NCI-H2029 (cell line): ENCODE measurements around the gene LPP.

Source experiments
- DNase-seq: peaks from one replicate; lab custom pipeline; 2025; lab: John Stamatoyannopoulos, UW

Gene LPP

GRCh38 chr3:188832961-188833721 lies 679.2 kb downstream of the LPP start:
- no peak for DNase-seq

GRCh38 chr3:188834349-188834748 lies 680.4 kb downstream of the LPP start:
- no peak for DNase-seq

GRCh38 chr3:188839187-188839695 lies 685.3 kb downstream of the LPP start:
- no peak for DNase-seq

GRCh38 chr3:188840290-188840689 lies 686.3 kb downstream of the LPP start:
- no peak for DNase-seq

DNA sequence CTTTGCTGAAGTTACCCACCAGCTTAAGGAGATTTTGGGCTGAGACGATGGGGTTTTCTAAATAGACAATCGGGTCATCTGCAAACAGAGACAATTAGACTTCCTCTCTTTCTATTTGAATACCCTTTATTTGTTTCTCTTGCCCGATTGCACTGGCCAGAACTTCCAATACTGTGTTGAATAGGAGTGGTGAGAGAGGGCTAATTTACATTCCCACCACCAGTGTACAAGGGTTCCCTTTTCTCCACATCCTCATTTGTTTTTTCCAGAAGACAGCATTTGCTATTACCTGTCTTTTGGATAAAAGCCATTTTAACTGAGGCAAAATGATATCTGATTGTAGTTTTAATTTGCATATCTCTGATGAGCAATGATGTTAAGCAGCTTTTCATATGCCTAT lies 687.9 kb downstream of the LPP start:
- DNase-seq: no peak

DNA sequence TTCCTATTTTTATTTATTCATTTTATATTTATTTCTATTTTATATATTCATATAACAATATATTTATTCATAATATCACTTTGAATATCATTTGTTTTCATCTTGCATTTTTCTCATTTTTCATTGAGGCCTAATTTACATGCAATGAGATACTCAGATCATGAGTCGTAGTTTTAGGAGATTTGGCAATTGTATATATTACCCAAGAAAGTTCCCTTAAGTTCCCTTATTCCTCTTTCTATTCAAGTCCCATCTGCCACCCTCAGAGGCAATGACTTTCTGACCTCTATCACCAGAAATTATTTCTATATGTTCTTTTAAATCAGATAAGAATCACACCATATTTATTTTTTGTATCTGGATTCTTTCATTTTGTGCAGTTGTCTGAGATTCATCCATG lies 688.7 kb downstream of the LPP start:
- DNase-seq: no peak

DNA sequence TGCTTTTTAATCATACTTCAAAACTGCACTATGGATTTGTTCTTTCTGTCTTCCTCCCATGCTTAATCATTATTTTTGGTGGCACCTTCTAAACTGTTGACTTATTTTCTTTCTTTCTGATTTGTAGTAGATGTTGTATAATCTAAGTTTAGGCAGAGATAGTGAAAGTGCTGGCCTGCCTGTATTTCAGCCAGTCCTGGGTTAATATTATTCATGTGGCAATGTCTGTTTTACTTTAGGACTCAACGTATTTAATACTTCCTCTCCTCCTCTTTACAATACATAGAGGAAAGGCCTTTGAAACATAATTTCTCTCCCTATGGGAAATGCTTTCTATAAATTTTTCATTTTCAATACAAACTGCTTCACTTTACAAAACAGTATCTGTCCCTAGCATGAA lies 690.1 kb downstream of the LPP start:
- no peak for DNase-seq

- DNase-seq: no peak
Observed at GRCh38 chr3:188845514-188845913, 691.6 kb downstream of the LPP start.

- DNase-seq: no peak
Observed at GRCh38 chr3:188848947-188849346, 695.0 kb downstream of the LPP start.

DNA sequence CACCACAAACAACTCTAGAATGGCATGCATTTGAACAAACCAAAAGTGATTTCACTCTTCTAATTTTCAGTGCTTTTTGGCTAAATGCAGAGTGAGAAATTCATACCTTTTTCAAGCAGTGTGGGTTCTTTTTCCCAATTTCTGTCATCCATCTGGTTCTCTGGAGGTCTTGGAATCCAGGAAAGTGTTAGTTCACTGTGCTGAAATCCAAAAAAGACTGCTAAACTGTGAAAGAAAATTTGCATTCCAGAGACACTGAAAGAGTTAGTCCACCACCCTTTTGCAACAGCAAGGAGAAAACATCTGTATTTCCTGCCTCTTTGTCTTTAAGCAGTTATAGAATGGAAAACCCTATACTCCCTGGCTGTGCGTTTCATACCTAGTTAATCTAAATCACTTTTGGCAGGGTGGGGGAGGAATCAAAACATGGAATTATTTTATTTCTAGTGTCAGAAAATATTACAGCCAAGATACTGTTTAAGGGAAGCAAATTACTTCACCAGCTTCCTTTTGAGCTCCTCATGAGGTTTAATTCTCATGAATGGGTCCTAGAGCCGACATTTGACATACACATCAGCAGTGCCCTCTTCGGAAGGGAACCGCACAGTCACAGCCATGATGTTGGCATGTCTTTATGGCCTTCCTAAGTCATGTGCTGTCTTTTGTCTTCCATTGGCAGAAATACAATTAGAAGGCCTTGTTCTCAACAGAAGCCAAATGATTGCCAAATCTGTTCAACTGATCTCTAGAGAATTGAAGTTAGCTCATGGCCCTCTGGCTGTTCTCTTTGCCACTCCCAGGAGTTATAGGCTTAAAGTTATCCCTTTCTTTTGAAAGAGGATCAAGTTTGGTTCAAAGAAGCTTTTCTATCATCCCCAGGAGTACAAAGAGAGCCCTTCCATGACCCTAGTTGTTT lies 700.2 kb downstream of the LPP start:
- DNase-seq: no peak

DNA sequence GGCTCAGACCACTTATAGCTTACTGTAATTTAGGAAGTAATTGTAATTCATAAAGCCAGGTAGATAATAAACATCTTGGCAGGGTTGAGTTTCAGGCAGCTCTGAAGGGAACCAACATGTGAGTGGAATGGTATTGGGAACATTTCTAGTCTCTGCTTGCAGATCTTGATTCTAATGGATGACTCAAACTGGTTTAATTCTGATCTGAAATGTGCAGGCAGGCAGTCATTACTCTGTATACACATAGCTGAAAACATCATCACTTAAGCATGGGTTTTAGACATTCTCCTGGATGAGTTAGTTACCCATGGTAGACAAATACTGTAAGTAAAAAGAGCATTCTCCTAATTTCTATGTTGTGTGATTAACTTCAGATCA lies 700.8 kb downstream of the LPP start:
- DNase-seq: no peak

GRCh38 chr3:188855675-188856074 lies 701.7 kb downstream of the LPP start:
- no peak for DNase-seq

GRCh38 chr3:188860147-188860546 lies 706.2 kb downstream of the LPP start:
- no peak for DNase-seq

DNA sequence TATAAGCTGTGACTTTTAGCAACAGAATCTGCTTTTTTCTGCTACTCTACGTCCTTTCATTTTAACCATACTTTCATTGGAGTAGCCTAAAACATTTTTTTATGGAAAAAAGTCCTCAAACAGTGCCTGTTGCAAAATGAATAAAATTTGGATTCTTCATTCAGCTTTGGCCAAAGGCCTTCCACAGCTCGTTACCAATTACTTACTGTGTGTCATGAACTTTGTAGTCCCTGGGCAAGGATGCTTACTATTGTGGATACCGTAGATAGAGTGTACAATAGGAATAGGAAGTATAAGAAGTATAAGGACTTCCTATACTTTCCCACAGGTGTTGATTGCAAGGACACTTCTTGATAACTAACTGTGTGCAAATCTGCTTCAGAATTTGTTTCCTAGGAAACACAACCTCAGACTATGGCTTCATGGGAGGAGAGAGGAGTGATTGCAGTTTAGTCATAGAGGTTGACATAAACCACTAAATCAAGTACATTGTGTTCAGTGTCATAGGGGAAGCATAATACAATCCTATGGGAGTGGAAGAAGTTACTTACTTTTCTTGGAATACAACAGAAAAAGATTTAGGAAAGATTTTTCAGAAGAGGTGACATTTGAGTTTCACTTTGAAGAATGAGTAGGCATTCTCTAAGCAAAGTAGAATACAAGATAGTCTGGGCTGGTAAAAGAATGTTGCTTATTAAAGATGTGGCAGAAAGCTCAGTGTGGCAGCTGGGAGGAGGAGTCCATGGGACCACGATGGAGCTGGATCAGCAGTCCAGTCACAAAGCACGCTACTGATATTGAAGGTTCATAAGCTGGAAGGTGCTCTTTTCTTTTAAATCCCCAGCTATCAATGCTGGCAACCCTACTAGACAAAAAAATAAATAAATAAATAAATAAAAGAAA lies 708.1 kb downstream of the LPP start:
- DNase-seq: no peak

DNA sequence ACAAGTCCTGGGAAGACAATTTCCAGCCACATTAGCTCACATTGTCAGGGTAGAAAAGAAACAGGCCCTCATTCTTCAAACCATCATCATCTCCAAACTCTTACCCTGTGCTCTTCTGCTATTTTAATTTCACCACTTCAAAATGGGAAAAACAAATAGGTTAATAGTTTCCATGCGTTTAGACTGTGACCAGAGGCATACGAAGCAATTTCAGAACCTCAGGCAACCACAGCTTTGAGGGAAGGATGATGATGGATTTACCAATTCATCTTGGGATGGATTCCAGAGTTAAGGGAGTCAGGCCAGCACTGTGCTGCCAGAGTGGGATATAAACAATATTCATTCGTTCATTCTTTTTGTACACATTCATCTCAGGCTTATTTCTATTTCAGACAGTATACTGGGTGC lies 710.0 kb downstream of the LPP start:
- no peak for DNase-seq

DNA sequence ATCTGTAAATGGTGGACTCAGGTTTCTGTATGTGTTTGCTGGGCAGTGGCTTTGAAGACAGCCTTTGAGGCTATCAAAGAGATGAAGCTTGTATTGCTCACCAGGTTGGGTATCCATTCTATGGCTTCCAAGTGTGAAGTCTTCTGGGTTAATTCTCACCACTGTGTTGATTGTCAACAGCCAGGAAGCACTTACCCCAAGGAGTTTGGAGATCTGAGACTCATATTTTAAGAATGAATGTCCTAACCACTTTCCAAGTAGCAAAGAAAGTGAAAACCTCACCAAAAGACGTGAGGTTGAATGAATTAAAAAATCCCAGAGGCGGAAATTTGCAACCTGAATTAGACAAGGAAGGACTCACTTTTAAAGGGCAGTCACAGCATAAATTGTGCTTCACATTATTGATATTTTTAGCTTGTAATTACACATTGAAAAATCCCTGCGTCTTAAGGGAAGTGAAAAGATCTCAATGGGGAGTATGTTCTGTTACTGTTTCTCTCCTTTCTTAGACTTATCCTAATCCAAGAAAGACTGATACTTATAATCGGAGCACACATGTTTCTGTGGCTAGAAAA lies 713.8 kb downstream of the LPP start:
- no peak for DNase-seq

GRCh38 chr3:188868803-188869202 lies 714.8 kb downstream of the LPP start:
- DNase-seq: peak; percentile 60

DNA sequence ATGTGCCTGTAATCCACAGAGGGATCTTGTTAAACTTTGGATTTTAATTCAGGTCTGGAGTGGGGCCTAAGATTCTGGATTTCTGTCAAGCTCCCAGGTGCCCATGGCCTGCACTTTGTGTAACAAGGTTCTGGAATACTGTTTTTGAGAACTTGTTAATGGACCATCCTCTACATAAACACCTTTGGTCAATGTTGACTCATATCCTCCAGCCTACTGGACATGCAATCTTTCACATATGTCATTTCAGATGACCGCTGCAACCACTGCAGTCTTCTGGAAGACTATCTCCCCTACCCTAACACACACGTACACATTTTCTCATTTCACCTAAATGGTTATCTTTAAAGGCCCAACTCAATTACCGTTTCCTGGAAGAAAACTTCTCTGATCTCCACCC lies 715.7 kb downstream of the LPP start:
- DNase-seq: no peak

DNA sequence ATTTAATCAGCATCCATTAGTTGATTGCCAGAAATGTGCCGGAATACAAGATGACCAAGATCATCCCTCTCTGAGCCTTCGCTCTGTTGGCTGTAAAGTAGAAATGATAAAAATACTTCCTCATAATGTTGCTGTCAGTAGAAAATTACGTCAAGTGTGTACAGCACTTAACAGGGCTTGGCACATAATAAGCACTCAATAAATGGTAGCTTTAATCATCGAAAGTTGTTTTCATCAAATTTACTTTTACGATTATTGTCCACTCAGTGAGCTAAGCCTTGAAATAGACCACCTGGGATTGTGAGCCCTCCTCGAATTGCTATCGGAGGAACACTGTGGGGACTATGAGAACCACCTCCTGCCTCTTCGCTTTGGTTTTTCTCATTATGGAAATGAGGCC lies 716.5 kb downstream of the LPP start:
- DNase-seq: no peak

DNA sequence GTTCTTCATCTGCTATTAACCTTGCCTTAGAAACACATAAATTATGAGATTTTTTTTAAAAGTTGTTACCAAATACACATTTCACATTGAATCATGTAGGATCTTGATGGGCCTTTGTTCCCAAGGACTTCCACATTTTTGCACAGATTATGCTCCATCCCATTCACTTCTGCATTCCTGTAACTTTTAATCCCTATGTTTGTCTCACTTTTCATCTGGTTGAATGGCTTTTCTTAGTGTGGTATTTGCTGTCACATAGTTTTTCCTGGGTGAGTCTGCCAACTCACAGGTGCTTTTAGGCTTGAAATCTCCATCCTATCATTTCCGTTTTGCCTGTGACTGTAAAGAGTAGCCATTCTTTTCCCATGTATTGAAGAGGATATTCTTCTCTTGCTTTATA lies 720.6 kb downstream of the LPP start:
- no peak for DNase-seq

GRCh38 chr3:188875413-188875812 lies 721.5 kb downstream of the LPP start:
- DNase-seq: no peak

DNA sequence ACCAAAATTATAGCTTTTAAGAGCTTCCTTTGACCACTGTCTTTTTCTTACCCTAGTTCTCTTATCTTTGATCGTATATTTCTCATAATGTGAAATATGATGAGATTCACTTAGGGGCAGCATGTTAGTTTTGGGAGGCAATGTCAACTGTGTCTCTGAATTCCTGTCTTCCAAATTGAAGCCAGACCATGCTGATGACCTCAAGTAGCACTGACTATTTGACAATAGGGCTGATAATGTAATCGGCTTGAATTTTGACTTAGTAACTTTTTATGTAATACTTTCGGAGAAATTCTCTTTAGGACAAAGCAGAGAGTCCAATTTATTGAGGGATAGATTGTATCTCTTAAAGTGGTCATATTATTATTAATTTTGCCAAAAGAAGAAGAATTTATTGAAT lies 722.4 kb downstream of the LPP start:
- no peak for DNase-seq
